GM21390 (cell line): ENCODE measurements around the gene ADRB2.
A peak's percentile ranks its signal among the peaks of the same experiment; 100 is the strongest.
"Not testable (repeated sequence)": the region's sequence is repeated elsewhere in the genome, so short reads cannot be mapped to it uniquely, and the experiment has no call there.

Experiments used
- ATAC-seq: cut with Tn5 transposase; IDR thresholded peaks from one replicate; pipeline ENCODE4 v1.9.1; 2021; ENCODE audit not compliant: unreplicated experiment

Gene ADRB2

DNA sequence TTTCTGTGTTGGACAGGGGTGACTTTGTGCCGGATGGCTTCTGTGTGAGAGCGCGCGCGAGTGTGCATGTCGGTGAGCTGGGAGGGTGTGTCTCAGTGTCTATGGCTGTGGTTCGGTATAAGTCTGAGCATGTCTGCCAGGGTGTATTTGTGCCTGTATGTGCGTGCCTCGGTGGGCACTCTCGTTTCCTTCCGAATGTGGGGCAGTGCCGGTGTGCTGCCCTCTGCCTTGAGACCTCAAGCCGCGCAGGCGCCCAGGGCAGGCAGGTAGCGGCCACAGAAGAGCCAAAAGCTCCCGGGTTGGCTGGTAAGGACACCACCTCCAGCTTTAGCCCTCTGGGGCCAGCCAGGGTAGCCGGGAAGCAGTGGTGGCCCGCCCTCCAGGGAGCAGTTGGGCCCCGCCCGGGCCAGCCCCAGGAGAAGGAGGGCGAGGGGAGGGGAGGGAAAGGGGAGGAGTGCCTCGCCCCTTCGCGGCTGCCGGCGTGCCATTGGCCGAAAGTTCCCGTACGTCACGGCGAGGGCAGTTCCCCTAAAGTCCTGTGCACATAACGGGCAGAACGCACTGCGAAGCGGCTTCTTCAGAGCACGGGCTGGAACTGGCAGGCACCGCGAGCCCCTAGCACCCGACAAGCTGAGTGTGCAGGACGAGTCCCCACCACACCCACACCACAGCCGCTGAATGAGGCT is at the start of gene ADRB2:
Gene ADRB2 (plus strand): TSS at position 559 of the 686 bp plus-strand sequence. CDS start 221 bp downstream, outside the sequence.
- ATAC-seq: peak; percentile 98

DNA sequence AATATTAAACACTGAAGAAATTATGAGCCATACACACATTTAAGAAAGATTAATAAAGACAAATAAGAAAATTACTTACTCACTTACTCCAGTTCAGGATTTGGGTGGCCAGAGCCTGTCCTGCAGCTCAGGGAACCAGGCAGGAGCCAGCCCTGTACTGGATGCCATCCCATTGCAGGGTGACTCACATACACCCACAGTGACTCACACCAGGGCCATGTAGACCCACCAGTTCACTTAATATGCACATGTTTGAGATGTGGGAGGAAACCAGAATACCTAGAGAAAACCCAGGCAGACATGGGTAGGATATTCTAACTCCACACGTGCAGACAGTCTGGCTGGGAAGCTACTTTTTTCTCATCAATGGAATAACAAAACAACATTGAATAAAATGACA is 49.6 kb upstream of the ADRB2 start:
- ATAC-seq: no peak

DNA sequence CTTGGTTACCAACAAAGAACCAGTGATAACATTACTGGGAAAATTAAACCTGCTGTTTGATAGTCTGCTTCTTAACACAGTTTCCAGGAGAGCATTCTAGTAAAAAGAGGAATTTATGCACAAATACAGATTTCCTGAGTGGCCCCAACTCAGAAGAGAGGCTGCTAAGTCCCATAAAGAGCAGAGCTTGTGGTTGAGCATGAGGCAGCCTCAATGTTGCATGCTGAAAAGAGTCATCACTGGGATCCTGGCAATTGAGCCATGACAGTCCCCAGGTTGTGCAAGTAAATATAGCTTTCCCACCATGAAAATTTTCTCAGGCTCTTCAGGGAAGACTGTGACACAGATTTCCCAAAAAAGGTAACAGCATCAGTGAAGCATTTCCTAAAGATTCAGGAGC is 47.5 kb upstream of the ADRB2 start:
- no peak for ATAC-seq

DNA sequence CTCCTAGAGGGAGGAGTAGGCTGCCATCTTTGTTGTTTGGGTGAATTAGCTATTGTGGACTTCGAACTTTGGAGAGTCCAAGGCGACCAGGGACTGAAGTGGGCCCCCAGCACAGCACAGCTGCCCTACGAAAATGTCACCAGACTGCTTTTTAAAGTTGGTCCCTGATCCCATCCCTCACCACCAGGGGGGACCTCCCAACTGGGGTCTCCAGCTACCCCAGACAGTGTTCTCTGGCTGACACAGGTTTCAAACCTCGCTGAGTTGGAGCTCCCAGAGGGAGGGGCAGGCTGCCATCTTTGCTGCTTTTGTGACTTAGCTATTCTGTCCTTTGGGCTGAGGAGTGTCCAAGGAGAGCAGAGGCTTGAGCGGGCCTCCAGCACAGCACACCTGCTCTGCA is 45.7 kb upstream of the ADRB2 start:
- ATAC-seq: no peak

DNA sequence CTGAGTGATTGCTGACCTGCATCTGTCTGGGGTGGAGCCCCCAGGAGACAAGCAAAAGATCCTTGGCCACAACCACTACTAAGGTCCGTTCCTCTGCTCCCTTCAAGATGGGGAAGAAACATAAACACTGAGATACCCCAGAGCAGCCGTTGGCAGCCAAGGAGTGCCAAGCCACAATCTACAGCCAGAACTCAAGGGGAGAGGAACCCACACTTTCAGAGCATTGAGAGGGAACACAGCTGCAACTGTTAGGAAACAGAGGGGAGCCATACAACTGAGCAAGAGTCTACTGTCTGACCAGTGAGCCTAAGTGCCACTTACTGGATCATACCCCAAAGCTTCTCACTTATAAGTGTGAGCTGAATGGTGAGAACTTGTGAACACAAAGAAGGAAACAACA is 44.6 kb upstream of the ADRB2 start:
- no peak for ATAC-seq

DNA sequence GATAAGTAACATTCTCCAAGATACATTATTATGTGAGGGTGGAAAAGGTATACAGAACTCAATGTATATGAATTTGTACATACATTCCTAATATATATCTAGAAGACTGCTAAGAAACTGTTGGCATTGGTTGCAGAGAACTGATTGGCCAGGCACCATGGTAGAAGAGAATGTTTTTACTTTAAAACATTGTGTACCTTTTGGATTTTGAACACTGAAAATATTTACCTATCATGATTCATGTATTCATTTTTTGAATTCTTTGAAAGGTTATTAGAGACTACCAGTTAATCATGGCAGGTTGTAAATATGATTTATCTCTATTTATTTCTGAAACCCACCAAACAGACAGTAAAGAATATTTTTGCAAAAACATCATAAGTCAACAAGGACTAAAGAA is 41.2 kb upstream of the ADRB2 start:
- ATAC-seq: no peak

DNA sequence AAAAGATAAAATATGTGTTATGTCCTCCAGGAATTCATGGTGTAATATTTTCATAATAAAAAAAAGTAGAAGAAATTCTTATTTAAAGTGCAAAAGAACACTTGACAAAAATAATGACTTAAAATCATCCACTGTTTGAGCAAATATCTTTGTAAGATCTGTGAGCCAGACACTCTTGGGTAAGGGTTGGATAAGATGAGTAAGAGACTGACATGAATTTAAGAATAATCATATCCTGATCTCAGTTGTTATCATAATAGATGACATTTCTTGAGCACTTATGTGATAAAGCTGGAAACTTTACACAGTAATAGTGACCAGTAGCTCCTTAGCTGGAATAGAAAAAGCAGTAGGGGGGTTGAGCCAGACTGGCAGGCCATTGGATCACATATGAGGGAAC is 40.0 kb upstream of the ADRB2 start:
- no peak for ATAC-seq

DNA sequence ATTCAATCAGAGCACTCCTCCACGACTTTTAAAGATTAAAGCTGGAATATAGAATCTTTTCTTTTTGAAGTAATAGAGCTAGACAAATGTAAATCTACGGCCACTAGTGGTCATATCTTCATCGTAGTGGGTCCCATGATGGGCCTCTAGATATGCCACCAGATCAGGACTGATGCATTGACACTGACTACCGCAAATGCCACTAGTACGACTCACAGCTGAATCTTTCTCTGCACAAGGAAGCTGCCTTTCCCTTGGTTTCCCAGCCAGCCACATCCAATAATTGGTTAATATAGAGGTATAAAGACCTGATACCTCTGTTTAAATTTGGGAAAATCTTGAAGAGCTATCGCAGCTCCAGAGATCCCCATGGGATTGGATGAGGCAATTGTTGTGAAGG is 37.8 kb upstream of the ADRB2 start:
- no peak for ATAC-seq

DNA sequence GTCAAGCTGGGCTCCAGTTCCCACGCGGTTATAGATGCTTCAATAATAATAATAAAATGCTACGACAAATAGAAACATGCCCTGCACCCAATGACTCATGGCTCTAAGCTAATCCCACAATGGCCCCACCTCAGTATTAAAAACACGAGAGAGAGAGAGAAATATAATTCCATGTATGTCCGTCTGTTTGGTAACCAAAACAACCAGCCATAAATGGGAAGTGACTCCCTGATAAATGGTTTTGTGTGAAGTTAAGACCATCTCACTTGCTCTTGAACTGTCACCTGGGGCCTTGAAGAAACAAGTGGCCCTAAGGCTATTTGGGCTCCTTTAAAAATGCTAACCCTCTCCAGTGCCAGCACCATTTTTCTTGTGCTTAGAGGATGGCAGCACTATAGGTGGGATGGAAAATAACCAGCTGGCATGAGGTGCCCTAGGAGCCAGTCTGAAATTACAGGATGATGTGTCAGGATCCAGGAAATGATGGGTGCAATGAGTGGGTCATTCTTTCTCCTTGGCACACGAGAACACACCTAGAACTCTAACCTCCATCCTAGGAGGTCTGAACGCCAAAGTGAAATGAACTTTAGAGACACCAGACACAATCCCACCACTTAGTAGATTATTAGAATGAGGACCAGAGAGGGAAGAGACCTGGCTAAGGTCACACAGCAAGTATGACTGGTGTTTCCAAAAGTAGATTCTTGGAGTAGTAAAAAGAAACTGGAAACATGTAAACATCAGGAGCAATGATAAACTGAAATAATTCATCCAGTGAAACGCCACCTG is 35.7 kb upstream of the ADRB2 start:
- peak; percentile 29 for ATAC-seq

DNA sequence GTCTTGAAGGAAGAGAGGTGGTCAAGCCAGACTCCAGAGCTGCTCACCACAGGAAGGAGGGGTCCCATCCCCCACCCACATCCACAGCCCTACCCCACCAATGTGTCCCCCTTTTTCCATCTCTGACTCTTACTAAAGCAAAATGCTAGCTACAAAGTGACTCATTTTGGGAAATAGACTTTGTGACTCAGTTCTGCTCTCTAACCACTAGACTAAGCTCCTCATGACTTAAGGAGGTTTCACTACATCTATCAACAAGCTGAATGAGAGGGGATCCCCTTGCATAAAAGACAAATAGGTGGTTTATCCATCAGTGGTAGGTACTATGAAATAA is 35.1 kb upstream of the ADRB2 start:
- ATAC-seq: peak; percentile 95

DNA sequence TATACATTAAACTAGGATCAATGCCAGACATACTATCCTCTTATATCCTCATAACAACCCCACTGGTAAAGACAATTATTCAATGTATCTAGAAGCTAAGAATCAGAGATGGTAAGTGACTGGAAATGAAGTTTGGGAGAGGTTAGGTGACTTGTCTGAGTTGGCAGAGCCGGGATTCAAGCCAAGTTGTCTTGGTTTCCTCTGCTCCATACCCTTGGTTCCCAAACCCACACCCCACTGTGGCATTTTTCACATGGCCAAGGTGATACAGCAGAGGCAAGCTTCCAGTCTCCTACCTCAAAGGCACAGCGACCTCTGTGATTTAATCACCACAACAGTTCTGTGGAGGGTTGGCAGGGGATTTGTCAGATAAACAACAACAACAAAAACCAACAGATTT is 34.7 kb upstream of the ADRB2 start:
- ATAC-seq: peak; percentile 9

DNA sequence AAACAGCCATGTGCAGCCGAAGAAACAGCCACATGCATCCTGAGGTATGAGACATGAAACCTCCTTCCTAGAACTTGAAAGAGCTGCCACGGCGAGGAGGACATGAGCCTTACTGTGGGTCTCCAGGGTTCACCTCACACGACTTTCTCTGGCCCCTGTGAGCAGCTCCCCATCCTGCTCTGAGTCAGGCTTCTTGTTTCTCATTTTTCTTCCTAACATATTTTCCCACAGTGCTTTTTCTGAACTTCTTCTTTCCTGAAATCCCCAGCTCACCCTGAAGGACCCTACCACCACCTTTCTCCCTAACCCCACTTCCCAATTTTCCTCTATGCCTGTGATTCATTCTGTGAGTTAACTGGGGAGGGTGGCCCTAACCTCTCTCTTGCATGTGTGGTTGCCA is 33.7 kb upstream of the ADRB2 start:
- ATAC-seq: no peak

DNA sequence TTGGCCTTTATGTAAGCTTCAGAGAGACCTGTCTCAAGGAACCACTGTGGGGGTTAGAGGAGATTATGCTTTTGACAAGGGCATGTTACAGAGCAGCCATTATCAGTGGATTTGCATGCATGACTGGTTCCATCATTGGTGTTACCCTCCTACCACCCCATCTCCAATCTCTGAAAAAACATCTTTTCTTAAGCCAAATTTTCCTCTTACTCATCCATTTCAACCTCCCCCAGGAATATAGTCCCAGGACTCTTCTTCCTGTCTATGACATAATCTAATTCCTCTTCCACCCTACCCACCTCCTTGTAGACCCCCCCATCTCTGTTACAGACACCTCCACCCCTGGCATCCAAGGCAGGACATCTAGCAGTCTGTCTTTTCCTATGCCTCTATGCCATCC is 33.1 kb upstream of the ADRB2 start:
- ATAC-seq: no peak

DNA sequence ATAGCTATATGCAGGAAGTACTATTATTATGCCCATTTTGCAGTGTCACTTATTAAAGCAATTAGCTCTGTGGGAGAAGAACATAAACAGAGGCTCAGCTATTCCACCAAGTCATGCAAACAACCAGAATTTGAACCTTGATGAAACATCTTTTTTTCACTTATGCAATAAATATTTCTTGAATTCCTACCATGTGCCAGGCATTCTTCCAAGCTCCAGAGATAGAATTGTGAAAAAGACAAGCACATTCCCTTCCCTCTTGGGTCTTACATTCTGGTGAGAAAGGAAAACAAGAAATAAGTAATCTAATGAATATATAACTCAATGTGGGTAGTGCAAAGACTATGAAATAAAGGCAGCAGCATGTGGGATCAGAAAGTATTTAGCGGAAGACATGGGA is 32.1 kb upstream of the ADRB2 start:
- ATAC-seq: no peak

DNA sequence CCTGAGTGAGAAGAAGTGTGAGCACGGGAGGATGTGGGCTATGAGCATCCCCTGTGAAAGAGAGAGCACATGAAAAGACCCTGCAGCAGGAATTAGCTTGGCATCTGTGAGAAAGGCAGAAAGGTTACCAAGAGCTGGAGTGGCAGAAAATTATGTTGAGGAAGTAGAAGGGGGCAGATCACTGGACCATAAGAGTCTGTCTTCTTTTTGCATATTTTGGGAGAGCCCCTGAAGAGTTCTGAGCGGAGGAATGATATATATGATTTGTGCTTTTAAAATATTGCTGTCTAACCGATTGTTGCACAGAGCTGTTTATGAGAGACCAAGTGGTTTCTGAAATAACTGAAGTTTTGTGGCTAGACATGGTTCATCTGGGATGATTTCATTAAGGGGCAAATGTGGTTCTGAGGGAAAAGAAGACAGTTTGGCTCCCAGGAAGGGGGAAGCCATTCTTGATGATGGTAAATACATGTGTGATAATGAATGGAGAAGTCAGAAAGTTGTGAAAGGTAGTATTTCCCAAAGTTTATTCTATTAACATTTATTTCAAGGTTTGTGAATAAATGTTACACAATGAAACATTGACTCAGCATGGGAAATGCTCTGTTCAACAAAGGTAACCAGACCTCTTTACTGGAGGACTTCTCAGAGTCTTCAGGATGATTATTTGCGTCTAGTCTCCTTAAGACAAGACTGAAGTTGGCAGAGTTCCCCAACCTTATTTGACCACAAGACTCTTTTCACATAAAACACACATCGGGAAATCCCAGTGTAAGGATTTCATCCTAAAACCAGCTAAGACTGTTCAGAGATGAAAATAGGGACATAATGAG is 31.5 kb upstream of the ADRB2 start:
- ATAC-seq: peak; percentile 26

DNA sequence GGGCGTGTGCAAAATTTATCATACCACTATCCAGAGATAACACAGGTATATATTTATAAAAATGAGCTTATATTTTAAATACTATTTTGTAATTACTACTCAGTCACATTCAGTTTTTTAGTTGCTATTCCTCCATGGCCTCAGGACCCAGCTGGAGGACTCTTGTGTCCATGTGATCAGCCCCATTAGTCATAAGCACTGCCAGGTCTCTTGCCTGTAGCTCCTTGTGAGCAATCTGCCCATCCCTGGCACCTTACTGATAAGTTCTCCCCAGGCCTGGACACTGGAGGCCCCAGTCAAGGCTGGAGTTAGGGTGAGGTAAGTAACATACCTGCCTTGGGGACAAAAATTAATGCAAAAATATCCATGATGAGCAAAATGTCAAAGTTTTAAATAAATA is 29.5 kb upstream of the ADRB2 start:
- no peak for ATAC-seq

DNA sequence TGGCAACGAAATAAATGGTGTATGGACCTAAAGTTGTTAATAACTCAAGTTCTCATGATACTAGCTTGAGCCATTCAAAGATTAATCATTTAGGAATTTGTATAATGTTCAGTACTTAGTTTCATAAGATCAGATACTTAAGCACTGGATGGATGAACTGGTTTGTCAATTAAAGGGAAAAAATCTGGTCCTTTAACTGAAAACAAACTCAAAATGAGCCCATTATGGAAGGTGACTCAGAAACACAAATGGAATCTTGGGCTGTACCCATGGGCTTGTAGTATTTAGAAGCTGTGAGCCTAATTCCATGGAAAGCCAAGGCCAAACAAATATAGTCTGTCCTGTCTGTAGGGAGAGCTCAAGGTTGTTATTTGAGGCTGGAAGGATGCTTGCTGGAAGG is 27.6 kb upstream of the ADRB2 start:
- no peak for ATAC-seq

DNA sequence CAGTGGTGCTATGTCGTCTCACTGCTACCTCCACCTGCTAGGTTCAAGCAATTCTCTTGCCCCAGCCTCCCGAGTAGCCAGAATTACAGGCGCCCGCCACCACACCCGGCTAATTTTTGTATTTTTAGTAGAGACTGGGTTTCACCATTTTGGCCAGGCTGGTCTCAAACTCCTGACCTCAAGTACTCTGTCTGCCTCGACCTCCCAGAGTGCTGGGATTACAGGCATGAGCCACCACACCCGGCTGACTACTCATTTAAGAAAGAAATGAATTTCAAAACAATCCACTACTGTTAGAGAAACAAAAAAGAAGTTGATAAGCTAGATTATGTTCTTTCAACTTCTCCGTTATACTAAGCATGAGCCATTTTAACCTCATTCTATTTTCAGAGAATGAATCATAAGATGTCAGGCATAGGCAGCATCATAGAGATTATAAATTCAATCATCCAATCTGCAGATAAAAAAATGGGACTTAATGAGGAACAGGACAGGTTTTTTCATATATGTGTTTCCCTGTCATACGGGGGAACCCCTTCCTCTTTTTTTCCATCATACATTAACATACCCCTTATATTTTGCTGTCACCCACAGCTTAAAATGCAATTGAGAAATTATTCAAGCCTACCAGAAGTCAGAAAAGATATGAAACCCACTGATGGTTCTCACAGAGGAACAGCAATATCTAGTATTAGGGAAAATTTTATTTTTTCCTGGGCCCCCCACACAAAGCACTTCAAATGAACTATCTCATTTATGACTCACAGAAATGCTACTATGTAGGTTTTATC is 26.5 kb upstream of the ADRB2 start:
- no peak for ATAC-seq

DNA sequence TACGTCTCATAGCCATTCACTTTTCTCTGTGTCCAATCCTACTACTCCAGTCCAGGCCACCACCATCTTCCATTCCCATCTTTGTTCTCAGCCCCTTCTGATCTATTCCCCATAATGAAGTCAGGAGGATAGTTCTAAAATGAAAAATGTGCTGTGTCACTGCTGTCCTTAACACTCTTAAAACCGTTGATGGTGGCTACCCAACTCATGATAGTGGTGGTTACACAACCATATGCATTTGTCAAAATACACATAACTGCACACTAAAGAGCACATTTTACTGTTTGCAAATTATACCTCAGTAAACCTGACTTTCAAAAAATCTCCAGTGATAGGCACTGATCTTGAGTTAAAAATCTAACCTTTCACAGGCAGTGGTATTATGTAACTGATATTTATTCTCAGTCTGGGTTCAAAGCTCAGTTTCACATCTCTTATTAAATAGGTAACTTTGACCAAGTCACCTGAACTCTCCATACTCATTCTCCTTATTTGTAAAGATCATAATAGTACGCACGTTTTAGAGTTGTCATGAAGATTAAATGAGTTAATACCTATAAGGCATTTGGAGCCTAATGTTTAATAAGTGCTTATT is 24.6 kb upstream of the ADRB2 start:
- ATAC-seq: no peak

DNA sequence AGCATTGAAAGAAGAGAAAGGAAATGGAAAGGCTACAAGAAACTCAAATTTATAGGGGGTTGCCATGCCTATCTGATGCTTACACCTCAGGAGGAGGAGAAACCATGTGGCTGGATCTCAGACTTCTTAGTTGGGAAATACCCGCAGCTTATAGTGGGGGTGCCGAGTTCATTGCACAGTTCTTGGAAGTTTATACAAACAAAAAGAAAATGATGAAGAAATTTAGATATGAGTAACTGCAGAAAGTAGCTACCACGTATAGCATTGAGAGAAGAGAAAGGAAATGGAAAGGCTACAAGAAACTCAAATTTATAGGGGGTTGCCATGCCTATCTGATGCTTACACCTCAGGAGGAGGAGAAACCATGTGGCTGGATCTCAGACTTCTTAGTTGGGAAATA is 23.0 kb upstream of the ADRB2 start:
- not testable (repeated sequence) for ATAC-seq

DNA sequence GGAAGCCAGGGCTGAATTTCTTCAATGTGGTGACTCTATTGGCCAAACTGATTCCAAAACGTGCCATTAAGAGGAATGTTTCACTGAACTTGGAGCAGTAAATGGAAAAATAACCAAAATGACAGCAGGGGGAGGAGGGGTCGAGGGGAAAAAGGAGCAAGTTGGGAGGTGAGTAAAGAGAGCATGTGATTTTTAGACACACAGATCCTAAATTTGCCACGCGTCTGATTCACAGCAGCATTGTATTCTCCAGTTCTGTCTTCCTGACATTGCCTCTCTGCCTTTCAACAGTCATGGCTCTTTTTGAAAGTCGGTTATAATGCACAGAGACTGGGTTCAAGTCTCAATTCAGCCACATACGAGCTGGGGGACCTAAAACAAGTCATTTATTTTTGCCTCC is 22.0 kb upstream of the ADRB2 start:
- ATAC-seq: no peak
